GM12872 (cell line): ENCODE measurements around the gene RNF169.

Experiments used
- TF ChIP-seq, protein P1 (sequence below): IDR thresholded peaks from 3 replicates; pipeline ENCODE4 v1.5.1; 2011; ENCODE audit warnings: low read depth, mild to moderate bottlenecking, low read length, moderate library complexity; ENCODE audit not compliant: insufficient read depth

The RNF169 gene

DNA sequence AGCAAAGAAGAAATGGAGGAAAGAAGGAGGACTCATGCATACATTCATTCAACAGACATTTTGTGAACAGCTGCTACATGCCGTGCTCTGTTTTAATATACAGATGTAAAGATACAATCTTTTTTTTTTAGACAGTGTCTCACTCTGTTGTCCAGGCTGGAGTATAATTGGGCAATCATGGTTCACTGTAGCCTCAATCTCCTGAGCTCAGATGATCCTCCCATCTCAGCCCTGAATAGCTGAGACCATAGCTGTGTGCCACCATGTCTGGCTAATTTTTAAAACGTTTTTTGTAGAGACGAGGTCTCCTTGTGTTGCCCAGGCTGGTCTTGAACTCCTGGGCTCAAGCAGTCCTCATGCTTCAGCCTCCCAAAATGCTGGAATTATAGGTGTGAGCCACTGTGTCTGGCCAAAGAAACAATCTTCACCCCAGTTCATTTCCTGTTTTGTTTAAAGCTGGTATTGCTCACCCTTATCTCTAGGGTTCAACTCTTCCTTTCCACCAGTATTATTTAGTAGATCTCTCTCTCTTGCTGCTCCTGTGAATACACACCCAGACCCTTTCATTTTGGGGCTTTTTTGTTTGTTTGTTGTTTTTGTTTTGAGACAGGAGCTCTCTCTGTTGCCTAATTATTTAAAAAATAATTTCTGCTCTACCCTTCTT is 69.8 kb downstream of the RNF169 start:
- TF ChIP-seq, protein P1, sequence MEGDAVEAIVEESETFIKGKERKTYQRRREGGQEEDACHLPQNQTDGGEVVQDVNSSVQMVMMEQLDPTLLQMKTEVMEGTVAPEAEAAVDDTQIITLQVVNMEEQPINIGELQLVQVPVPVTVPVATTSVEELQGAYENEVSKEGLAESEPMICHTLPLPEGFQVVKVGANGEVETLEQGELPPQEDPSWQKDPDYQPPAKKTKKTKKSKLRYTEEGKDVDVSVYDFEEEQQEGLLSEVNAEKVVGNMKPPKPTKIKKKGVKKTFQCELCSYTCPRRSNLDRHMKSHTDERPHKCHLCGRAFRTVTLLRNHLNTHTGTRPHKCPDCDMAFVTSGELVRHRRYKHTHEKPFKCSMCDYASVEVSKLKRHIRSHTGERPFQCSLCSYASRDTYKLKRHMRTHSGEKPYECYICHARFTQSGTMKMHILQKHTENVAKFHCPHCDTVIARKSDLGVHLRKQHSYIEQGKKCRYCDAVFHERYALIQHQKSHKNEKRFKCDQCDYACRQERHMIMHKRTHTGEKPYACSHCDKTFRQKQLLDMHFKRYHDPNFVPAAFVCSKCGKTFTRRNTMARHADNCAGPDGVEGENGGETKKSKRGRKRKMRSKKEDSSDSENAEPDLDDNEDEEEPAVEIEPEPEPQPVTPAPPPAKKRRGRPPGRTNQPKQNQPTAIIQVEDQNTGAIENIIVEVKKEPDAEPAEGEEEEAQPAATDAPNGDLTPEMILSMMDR = no peak

GRCh38 chr11:74819400-74819799 is 70.8 kb downstream of the RNF169 start:
- TF ChIP-seq, protein P1 = no peak

GRCh38 chr11:74820763-74821162 is 72.1 kb downstream of the RNF169 start:
- TF ChIP-seq, protein P1 = no peak

- TF ChIP-seq, protein P1 = no peak
Measured at GRCh38 chr11:74822170-74822569, 73.5 kb downstream of the RNF169 start.

GRCh38 chr11:74824285-74824982 is 75.8 kb downstream of the RNF169 start:
- TF ChIP-seq, protein P1 = no peak

DNA sequence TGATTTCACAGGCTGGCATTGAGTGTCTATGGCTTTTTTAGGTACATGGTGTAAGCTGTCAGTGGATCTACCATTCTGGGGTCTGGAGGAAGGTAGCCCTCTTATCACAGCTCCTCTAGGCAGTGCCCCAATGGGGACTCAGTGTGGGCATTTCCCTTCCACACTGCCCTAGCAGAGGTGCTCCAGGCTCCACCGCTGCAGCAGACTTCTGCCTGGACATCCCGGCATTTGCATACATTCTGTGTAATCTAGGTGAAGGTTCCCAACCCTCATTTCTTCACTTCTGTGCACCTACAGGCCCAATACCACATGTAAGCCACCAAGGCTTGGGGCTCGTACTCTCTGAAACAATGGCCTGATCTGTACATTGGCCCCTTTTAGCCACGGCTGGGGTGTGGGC is 78.3 kb downstream of the RNF169 start:
- TF ChIP-seq, protein P1 = no peak

- TF ChIP-seq, protein P1 = no peak
Measured at GRCh38 chr11:74837191-74837590, 88.5 kb downstream of the RNF169 start.
